Daoy (cell line): ENCODE results near the gene MAP2. TPM values are rescaled to one million over a fixed set of nuclear protein-coding genes. Genes with fewer than 3 reads are reported as not detected.

Source experiments
- DNase-seq: peaks from one replicate; pipeline ENCODE4 v3.0.0-alpha.2; 2015; ENCODE audit warnings: low read depth
- total RNA-seq: library from RNA; depleted of rRNA; stranded (reverse); fragments of >200 nt; shearing (Covaris generic); gene quantifications from 2 replicates; pipeline ENCODE4 v1.2.3, GENCODE V29; 2014

The MAP2 gene
- total RNA-seq, 1 experiment from 2014 or later: 0.34 TPM

- DNase-seq: no peak
Observed at GRCh38 chr2:209424199-209424701, 403 bp downstream of the MAP2 start.

GRCh38 chr2:209424781-209425470 lies 1.1 kb downstream of the MAP2 start:
- DNase-seq: no peak

- DNase-seq: peak; percentile 36
Observed at GRCh38 chr2:209425471-209426071, 1.7 kb downstream of the MAP2 start.

GRCh38 chr2:209426432-209426831 lies 2.6 kb downstream of the MAP2 start:
- no peak for DNase-seq

- DNase-seq: peak; percentile 65
Observed at GRCh38 chr2:209431701-209432100, 7.9 kb downstream of the MAP2 start.

DNA sequence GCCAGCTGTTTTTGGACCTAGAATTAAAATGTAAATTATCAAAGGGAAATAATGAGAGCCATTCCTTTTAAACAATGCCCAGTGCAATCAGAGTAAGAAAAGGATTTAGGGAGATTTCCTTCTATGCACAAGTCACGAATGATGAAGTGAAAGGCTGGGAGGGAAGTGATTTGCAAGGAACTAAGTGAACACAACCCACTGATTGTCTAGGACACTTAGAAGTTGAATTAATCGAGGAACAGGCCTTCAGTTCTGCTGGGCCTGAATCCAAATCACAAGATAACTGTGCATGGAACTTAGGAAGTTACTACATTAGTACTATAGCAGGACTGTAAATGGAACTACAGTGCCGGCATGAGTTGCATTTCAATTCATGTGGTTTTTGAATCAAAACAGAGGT lies 17.7 kb downstream of the MAP2 start:
- no peak for DNase-seq

DNA sequence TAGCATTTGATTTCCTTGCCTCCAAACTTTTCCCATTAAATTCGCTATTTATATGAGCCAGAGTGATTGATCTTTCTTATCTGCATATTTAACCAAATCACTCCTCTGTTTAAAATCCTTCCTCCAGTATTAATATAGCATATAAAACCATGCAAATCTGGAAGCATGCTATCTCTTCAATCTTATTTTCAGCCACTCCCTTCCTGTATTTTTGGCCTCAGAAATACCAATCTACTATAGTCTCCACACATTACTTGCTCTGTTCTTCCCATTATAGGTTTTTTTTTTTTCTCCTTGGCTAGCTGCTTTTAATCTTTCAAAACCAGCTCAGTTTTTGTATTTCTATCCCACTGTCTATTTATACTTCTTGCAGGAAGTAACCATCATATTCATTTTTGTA lies 19.1 kb downstream of the MAP2 start:
- DNase-seq: no peak

DNA sequence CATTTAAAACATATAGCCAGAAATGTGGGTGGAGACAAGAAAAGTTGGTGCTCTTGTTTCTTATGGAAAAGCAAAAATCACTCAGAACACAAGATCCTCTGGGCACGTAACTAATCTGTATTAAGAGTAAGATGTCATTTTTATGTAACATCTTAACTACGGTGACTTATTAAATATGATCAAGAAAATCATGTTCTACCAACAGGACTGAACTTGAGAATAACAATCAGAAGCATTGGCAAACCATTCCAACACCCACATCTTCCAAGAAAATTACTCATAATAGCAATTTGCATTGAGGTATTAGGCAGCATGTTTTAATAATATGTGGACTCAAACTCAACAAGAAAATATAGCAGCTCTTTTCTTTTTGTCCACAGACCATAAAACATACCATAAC lies 21.6 kb downstream of the MAP2 start:
- DNase-seq: no peak

- DNase-seq: no peak
Observed at GRCh38 chr2:209451209-209451834, 27.5 kb downstream of the MAP2 start.

DNA sequence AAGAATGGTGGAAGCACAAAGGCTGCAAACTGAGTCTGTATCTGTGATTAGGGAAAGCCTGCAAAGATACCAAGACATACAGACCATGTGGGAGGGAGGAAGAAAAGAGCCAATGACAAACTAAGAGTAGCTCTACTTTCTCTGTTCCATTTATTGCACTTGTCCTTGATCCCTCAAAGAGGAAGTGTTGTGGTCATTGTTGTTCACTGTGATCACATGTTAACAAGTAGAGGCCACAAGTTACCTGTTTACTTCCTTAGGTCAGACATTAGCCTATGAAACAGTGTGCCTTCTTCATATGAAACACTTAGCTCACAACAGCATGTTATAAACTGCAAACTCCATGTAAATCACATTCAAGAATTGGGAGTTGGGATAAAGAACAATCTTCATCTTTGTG lies 32.6 kb downstream of the MAP2 start:
- DNase-seq: no peak

- DNase-seq: no peak
Observed at GRCh38 chr2:209458008-209458979, 34.4 kb downstream of the MAP2 start.

DNA sequence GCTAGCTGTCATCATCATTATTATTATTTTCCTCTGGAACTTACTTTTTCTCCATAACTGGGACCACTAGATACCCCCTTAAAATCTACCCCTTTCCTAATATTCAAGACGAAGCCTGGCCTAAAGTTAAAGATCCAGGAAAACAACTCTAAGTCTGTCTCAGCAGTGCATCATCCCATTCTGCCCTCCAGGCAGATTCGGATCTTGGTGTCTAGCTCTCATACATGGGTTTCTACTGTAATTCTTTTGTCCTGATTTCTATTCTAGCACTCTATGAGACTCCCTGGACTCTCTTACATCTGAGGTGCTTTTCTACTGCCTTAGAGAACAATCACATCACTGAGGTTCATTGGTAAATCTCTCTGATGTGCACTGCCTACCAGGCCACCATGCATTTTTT lies 35.5 kb downstream of the MAP2 start:
- DNase-seq: no peak

GRCh38 chr2:209460151-209460761 lies 36.4 kb downstream of the MAP2 start:
- no peak for DNase-seq

GRCh38 chr2:209463226-209463625 lies 39.4 kb downstream of the MAP2 start:
- DNase-seq: no peak

- no peak for DNase-seq
Observed at GRCh38 chr2:209463835-209464234, 40.0 kb downstream of the MAP2 start.

DNA sequence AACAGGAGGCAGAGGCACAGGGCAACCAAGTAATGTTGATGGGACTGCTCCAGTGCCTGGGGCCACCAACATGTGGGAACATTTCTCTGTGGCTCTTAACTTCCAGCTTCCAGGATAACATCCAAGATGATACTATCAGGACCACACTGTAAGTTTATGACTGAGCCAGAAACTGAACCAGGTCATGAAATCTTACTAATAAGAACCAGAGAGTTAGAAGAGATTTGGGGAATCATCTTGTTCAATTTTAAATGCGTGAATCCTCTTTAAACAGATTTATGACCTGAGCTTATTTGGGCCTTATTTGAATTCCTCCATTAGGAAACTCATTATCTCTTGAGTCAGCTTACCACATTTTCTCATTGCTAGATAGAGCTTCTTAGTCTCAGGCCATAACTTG lies 45.0 kb downstream of the MAP2 start:
- DNase-seq: no peak

DNA sequence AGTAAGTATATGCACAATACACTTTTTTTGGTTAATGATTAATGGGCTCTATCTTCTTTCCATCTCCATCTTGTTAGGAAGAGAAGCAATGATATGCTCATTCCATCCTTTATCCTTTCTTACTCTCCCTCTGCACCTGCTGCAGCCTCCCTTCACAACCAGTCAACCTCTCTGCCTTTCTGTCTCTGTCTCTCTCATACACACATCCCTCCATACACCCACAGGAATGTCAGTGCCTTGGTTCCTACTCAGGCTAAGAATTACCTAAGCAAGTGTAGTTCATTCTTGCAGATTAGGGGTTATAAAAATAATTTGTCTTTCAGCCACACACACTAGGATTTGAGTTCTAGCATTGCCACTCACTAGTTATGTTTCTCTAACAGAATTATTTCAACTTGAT lies 45.6 kb downstream of the MAP2 start:
- no peak for DNase-seq

DNA sequence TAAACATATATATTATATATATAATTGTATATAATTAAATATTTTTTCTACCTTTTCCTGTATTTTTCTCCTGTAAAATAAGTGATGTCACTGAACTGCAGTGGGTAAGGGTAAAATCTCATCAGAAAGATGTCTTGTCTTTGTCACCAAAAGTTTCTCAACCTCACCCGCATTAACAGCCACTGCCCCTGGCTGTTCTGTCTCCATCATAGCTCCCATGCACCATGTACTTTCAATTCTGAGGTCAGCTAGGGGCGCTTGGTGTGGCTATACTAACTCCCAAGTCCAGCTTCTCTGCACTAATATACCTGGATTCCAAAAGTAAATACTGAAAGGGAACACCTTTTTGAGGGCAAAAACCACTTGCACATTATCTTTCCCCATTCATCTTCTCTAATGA lies 46.6 kb downstream of the MAP2 start:
- DNase-seq: no peak

GRCh38 chr2:209471037-209471436 lies 47.2 kb downstream of the MAP2 start:
- no peak for DNase-seq

DNA sequence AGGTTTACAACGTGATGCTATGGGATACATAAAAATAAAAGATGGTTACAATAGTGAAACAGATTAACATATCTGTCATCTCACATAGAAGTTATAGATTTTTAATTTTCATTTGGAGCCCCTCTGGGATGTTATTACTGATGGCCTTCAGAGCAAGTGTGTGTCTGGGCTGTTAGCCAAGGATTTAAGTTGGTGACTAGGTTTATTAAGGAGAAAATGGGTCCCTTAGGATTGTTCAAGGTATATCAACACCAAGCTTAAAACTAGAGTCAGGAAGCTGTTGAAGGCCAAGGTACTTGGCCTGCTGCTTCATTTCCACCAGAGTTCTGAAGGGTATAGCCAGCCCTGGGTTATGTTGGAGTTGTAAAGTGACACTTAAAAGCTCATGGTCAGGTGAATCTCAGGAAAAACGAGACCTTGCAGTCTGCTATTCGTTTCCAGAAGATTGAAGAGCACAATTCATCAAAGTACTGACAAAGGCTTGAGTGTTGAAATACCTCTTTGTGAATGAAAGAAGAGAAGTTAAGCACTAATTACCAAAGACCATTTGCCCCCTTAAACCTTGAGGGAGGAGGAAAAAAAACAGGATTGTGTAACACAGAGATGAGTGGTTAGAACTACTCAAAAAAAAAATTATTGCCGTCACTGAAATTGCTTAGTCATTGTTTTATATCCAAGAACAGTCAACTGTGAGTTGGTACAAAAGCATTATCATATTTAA lies 48.4 kb downstream of the MAP2 start:
- no peak for DNase-seq

DNA sequence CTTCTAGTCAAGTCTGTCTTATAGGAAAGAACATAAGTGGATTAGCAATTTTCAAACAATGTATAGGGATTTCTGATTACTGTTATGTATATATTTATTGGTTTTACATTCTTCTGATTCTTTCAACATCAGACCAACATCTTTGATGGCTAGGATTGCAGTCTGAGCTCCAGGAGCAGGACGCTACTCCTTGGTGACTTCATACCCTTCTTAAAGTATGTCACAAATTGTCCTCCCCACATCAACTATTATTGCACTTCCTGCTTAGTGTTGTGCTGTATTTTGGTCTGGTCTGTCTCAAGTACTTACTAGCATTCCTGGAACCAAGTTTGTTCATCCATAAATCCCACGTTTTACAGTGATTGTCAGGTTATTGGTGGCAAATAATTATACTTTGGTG lies 49.0 kb downstream of the MAP2 start:
- no peak for DNase-seq
